SK-N-SH treated with all-trans-retinoic acid at 6 μM for 48 hours (cell line): Measurements from ENCODE around the gene POU2AF3.
"Not testable (repeated sequence)": the region's sequence is repeated elsewhere in the genome, so short reads cannot be mapped to it uniquely, and the experiment has no call there.

ENCODE experiments used
- ATAC-seq: fragments of 200-7000 bp; cut with Tn5 transposase; 3 replicates; pipeline ENCODE4 v1.9.1; 2020; ENCODE audit warnings: mild to moderate bottlenecking, moderate library complexity
- ARNTL ChIP-seq: fragments of 450-650 bp; formaldehyde crosslinking; IDR thresholded peaks from 2 replicates; pipeline ENCODE4 v1.5.0; 2020; ENCODE audit warnings: low read depth, mild to moderate bottlenecking, moderate library complexity, borderline replicate concordance
- BACH2 ChIP-seq: fragments of 250-450 bp; sonication (Bioruptor Pico); IDR thresholded peaks from 2 replicates; pipeline ENCODE4 v1.9.0; 2021; ENCODE audit warnings: mild to moderate bottlenecking, borderline replicate concordance
- ESRRG ChIP-seq: fragments of 250-450 bp; sonication (Bioruptor Pico); IDR thresholded peaks from 2 replicates; pipeline ENCODE4 v1.6.1; 2021; ENCODE audit warnings: mild to moderate bottlenecking
- GLIS3 ChIP-seq: fragments of 250-450 bp; sonication (Bioruptor Pico); IDR thresholded peaks from 2 replicates; pipeline ENCODE4 v1.5.0; 2020; ENCODE audit warnings: mild to moderate bottlenecking, moderate library complexity
- ISL1 ChIP-seq: fragments of 250-450 bp; sonication (Bioruptor Pico); IDR thresholded peaks from 2 replicates; pipeline ENCODE4 v2.1.2; 2022; ENCODE audit warnings: mild to moderate bottlenecking, moderate library complexity
- OSR1 ChIP-seq: fragments of 250-450 bp; sonication (Bioruptor Pico); IDR thresholded peaks from 2 replicates; pipeline ENCODE4 v1.8.0; 2022; ENCODE audit warnings: moderate library complexity, mild to moderate bottlenecking, inconsistent platforms
- PPARA ChIP-seq: fragments of 250-450 bp; sonication (Bioruptor Pico); IDR thresholded peaks from 2 replicates; pipeline ENCODE4 v1.5.0; 2020; ENCODE audit warnings: mild to moderate bottlenecking, borderline replicate concordance
- RARB ChIP-seq: fragments of 250-450 bp; sonication (Bioruptor Pico); IDR thresholded peaks from 2 replicates; pipeline ENCODE4 v1.8.0; 2021; ENCODE audit warnings: mild to moderate bottlenecking, moderate library complexity
- SNAI2 ChIP-seq: fragments of 250-450 bp; sonication (Bioruptor Pico); IDR thresholded peaks from 2 replicates; pipeline ENCODE4 v1.5.0; 2020; ENCODE audit warnings: mild to moderate bottlenecking, moderate library complexity
- TCF4 ChIP-seq: fragments of 250-450 bp; sonication (Bioruptor Pico); IDR thresholded peaks from 2 replicates; pipeline ENCODE4 v1.8.0; 2021; ENCODE audit warnings: mild to moderate bottlenecking, moderate library complexity, borderline replicate concordance
- TOX ChIP-seq: fragments of 250-450 bp; sonication (Bioruptor Pico); IDR thresholded peaks from 2 replicates; pipeline ENCODE4 v1.8.0; 2021; ENCODE audit warnings: mild to moderate bottlenecking, moderate library complexity, borderline replicate concordance
- ZC3H10 ChIP-seq: fragments of 250-450 bp; sonication (Bioruptor Pico); IDR thresholded peaks from 2 replicates; pipeline ENCODE4 v1.5.1; 2021; ENCODE audit warnings: mild to moderate bottlenecking, moderate library complexity
- ZFP3 ChIP-seq: fragments of 250-450 bp; sonication (Bioruptor Pico); IDR thresholded peaks from 2 replicates; pipeline ENCODE4 v1.5.0; 2020; ENCODE audit warnings: mild to moderate bottlenecking, moderate library complexity
- ZNF565 ChIP-seq: fragments of 450-650 bp; formaldehyde crosslinking; conservative IDR thresholded peaks from 2 replicates; pipeline ENCODE4 v1.5.0; 2020; ENCODE audit warnings: low read depth, mild to moderate bottlenecking, moderate library complexity
- ZNF70 ChIP-seq: fragments of 450-650 bp; formaldehyde crosslinking; IDR thresholded peaks from 2 replicates; pipeline ENCODE4 v1.5.0; 2020; ENCODE audit warnings: mild to moderate bottlenecking, moderate library complexity
- ZNF8 ChIP-seq: fragments of 450-650 bp; formaldehyde crosslinking; IDR thresholded peaks from 2 replicates; pipeline ENCODE4 v1.5.0; 2020; ENCODE audit warnings: mild to moderate bottlenecking, moderate library complexity
- TF ChIP-seq, protein P1 (sequence below): fragments of 250-450 bp; sonication (Bioruptor Pico); IDR thresholded peaks from 2 replicates; pipeline ENCODE4 v1.5.1; 2020; ENCODE audit warnings: low read depth, mild to moderate bottlenecking, moderate library complexity
- TF ChIP-seq, protein P2 (sequence below): fragments of 250-450 bp; sonication (Bioruptor Pico); IDR thresholded peaks from 2 replicates; pipeline ENCODE4 v1.8.0; 2021; ENCODE audit warnings: low read depth, mild to moderate bottlenecking, moderate library complexity, borderline replicate concordance
- TF ChIP-seq, protein P3 (sequence below): fragments of 250-450 bp; sonication (Bioruptor Pico); IDR thresholded peaks from 2 replicates; pipeline ENCODE4 v1.5.0; 2020; ENCODE audit warnings: mild to moderate bottlenecking, moderate library complexity
- TF ChIP-seq, protein P4 (sequence below): fragments of 250-450 bp; sonication (Bioruptor Pico); IDR thresholded peaks from 2 replicates; pipeline ENCODE4 v1.8.0; 2020; ENCODE audit warnings: mild to moderate bottlenecking, moderate library complexity, borderline replicate concordance
- TF ChIP-seq, protein P5 (sequence below): fragments of 250-450 bp; sonication (Bioruptor Pico); IDR thresholded peaks from 2 replicates; pipeline ENCODE4 v1.5.1; 2021; ENCODE audit warnings: mild to moderate bottlenecking, moderate library complexity

Gene POU2AF3

DNA sequence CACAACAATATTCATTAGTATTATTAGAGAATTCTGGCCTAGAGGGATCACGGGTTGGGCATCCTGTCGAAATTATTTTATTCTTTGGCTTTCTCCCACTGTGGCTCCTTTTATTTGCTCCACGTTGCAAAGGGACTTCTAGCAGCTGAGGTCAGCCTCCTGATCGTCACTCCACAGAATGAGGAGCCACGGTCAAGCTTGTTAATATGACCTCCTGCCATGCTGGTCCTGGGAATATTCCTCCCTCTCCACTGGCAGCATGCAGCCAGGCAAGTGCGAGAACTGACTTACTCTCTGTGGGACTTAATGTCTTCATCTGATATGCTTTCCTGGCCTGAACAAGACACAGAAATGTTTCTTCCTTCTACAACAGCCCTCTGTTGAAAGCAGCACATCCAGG, 20.9 kb downstream of the POU2AF3 start:
- no peak for TF ChIP-seq ZFP3 (CRISPR knock-in tag)
- TF ChIP-seq BACH2 = no peak
- TF ChIP-seq, protein P1, sequence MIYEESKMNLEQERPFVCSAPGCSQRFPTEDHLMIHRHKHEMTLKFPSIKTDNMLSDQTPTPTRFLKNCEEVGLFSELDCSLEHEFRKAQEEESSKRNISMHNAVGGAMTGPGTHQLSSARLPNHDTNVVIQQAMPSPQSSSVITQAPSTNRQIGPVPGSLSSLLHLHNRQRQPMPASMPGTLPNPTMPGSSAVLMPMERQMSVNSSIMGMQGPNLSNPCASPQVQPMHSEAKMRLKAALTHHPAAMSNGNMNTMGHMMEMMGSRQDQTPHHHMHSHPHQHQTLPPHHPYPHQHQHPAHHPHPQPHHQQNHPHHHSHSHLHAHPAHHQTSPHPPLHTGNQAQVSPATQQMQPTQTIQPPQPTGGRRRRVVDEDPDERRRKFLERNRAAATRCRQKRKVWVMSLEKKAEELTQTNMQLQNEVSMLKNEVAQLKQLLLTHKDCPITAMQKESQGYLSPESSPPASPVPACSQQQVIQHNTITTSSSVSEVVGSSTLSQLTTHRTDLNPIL (CRISPR knock-in tag) = no peak
- TF ChIP-seq ZNF565 (CRISPR knock-in tag) = no peak
- no peak for TF ChIP-seq OSR1 (CRISPR knock-in tag)
- TF ChIP-seq ESRRG (CRISPR knock-in tag) = no peak
- TF ChIP-seq TCF4 (CRISPR knock-in tag) = no peak
- TF ChIP-seq PPARA (CRISPR knock-in tag) = no peak
- TF ChIP-seq GLIS3 = no peak
- TF ChIP-seq ZNF8 (CRISPR knock-in tag) = no peak
- ATAC-seq = no peak

DNA sequence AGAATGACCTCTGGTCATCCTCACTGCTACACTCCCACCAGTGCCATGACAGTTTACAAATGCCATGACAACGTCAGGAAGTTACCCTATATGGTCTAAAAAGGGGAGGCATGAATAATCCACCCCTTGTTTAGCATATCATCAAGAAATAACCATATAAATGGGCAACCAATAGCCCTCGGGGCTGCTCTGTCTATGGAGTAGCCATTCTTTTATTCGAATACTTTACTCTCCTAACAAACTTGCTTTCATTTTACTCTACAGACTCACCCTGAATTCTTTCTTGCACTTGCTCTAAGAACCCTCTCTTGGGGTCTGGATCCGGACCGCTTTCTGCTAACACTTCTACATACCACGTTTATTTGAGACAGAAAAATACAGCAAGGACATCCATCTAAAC, 21.9 kb downstream of the POU2AF3 start:
- ATAC-seq = not testable (repeated sequence)

DNA sequence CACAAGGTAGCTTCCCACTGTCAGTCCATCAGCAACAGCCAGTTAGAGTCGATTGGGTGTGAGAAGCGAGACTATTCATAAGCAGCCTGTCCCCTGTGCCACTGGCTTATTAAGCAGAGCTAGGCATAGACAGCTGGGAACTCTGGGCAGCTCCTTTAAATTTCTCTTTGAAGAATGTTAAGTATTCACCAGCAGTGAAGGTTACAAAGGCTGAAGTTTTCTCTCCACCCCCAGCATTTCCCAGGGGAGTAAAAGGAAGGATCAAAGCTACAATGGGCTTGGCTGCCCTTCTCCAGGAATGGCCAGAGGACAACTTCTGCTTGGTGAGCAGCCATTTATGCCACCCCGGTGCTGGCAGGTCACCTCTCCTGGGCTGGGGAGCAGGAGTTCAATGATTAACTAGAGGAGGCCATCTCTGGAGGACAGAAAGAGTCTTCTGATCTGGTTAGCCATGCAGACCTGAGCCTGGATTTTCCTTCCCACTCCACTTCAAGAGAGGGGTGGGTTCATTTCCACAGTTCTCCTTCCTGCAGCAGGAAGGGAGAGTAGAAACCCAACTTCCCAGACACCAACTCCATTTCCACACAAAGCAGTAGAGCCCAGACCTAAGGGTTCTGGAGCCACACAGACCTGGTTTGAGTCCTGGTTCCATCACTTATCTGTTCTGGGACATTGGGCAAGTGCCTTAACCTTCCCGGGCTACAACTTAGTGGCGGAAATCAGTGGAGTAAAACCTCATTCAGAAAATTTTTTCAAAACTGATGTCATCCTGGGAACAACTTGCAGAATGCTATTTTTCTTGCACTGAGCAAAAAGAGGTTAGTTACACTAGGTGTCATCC, 22.6 kb downstream of the POU2AF3 start:
- TF ChIP-seq BACH2 (no peak), ISL1 (no peak), ESRRG (CRISPR knock-in tag) (no peak), ZFP3 (CRISPR knock-in tag) (no peak), PPARA (CRISPR knock-in tag) (no peak), ARNTL (no peak), TOX (CRISPR knock-in tag) (no peak), RARB (CRISPR knock-in tag) (no peak), OSR1 (CRISPR knock-in tag) (no peak), GLIS3 (no peak), SNAI2 (no peak), ZC3H10 (CRISPR knock-in tag) (no peak), ZNF70 (CRISPR knock-in tag) (no peak)
- TF ChIP-seq, protein P2, sequence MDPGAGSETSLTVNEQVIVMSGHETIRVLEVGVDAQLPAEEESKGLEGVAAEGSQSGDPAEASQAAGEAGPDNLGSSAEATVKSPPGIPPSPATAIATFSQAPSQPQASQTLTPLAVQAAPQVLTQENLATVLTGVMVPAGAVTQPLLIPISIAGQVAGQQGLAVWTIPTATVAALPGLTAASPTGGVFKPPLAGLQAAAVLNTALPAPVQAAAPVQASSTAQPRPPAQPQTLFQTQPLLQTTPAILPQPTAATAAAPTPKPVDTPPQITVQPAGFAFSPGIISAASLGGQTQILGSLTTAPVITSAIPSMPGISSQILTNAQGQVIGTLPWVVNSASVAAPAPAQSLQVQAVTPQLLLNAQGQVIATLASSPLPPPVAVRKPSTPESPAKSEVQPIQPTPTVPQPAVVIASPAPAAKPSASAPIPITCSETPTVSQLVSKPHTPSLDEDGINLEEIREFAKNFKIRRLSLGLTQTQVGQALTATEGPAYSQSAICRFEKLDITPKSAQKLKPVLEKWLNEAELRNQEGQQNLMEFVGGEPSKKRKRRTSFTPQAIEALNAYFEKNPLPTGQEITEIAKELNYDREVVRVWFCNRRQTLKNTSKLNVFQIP (CRISPR knock-in tag) = no peak
- TF ChIP-seq, protein P3, sequence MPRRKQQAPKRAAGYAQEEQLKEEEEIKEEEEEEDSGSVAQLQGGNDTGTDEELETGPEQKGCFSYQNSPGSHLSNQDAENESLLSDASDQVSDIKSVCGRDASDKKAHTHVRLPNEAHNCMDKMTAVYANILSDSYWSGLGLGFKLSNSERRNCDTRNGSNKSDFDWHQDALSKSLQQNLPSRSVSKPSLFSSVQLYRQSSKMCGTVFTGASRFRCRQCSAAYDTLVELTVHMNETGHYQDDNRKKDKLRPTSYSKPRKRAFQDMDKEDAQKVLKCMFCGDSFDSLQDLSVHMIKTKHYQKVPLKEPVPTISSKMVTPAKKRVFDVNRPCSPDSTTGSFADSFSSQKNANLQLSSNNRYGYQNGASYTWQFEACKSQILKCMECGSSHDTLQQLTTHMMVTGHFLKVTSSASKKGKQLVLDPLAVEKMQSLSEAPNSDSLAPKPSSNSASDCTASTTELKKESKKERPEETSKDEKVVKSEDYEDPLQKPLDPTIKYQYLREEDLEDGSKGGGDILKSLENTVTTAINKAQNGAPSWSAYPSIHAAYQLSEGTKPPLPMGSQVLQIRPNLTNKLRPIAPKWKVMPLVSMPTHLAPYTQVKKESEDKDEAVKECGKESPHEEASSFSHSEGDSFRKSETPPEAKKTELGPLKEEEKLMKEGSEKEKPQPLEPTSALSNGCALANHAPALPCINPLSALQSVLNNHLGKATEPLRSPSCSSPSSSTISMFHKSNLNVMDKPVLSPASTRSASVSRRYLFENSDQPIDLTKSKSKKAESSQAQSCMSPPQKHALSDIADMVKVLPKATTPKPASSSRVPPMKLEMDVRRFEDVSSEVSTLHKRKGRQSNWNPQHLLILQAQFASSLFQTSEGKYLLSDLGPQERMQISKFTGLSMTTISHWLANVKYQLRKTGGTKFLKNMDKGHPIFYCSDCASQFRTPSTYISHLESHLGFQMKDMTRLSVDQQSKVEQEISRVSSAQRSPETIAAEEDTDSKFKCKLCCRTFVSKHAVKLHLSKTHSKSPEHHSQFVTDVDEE (CRISPR knock-in tag) = no peak
- TF ChIP-seq, protein P4, sequence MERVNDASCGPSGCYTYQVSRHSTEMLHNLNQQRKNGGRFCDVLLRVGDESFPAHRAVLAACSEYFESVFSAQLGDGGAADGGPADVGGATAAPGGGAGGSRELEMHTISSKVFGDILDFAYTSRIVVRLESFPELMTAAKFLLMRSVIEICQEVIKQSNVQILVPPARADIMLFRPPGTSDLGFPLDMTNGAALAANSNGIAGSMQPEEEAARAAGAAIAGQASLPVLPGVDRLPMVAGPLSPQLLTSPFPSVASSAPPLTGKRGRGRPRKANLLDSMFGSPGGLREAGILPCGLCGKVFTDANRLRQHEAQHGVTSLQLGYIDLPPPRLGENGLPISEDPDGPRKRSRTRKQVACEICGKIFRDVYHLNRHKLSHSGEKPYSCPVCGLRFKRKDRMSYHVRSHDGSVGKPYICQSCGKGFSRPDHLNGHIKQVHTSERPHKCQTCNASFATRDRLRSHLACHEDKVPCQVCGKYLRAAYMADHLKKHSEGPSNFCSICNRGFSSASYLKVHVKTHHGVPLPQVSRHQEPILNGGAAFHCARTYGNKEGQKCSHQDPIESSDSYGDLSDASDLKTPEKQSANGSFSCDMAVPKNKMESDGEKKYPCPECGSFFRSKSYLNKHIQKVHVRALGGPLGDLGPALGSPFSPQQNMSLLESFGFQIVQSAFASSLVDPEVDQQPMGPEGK = no peak
- TF ChIP-seq, protein P5, sequence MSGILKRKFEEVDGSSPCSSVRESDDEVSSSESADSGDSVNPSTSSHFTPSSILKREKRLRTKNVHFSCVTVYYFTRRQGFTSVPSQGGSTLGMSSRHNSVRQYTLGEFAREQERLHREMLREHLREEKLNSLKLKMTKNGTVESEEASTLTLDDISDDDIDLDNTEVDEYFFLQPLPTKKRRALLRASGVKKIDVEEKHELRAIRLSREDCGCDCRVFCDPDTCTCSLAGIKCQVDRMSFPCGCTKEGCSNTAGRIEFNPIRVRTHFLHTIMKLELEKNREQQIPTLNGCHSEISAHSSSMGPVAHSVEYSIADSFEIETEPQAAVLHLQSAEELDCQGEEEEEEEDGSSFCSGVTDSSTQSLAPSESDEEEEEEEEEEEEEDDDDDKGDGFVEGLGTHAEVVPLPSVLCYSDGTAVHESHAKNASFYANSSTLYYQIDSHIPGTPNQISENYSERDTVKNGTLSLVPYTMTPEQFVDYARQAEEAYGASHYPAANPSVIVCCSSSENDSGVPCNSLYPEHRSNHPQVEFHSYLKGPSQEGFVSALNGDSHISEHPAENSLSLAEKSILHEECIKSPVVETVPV = no peak
- ATAC-seq = no peak
